DMS114 treated with DMSO at 0.1 percent for 48 hours (cell line): ENCODE data around the gene TJP2.
"Not testable (repeated sequence)": the region's sequence is repeated elsewhere in the genome, so short reads cannot be mapped to it uniquely, and the experiment has no call there.

Experiments used
- DNase-seq: peaks from one replicate; lab custom pipeline; 2025; ENCODE audit not compliant: unreplicated experiment; lab: John Stamatoyannopoulos, UW

The TJP2 gene

DNA sequence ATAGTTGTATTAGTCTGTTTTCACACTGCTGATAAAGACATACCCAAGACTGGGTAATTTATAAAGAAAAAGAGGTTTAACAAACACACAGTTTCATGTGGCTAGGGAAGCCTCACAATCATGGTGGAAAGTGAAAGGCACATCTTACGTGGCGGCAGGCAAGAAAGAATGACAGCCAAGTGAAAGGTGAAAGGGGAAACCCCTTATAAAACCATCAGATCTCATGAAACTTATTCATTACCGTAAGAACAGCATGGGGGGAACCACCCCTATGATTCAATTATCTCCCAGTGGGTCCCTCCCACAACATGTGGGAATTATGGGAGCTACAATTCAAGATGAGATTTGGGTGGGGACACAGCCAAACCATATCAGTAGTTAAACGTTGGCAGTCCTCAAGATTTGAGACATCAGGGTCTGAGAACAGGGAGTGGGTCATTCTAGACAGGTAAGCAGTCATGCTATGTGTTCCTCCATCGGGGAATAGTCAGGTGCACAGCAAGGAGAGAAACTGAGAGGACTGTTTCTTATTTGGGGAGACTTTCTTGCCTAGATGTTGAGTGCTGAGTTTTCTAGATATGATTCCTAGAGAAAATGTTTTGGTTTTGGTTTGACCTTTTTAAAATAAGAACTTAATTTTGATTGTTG is 105.1 kb downstream of the TJP2 start:
- no peak for DNase-seq

- DNase-seq: no peak
These were observed 105.7 kb downstream of the TJP2 start for GRCh38 chr9:69279733-69280132.

- DNase-seq: no peak
These were observed 108.9 kb downstream of the TJP2 start for GRCh38 chr9:69283003-69283402.

DNA sequence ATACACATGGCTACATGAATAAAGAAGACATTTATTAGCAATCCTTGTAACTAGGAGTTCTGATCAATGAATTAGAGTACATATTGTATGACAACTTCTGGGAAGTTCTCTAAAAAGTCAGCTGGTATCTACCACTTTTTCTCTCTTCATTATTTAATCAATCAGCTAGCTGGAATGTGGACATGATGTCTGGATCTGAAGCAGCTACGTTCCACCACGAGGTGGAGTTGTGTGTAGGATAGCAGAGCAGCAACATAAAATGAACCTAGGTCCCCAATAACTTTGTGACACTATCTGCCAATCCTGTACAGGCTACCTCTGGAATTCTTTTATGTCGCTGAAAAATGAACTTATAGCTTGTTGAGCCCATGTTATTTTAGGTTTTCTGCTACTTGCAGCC is 118.0 kb downstream of the TJP2 start:
- no peak for DNase-seq

GRCh38 chr9:69293156-69293555 is 119.1 kb downstream of the TJP2 start:
- no peak for DNase-seq

- DNase-seq: no peak
These were observed 121.9 kb downstream of the TJP2 start for GRCh38 chr9:69295872-69296552.

DNA sequence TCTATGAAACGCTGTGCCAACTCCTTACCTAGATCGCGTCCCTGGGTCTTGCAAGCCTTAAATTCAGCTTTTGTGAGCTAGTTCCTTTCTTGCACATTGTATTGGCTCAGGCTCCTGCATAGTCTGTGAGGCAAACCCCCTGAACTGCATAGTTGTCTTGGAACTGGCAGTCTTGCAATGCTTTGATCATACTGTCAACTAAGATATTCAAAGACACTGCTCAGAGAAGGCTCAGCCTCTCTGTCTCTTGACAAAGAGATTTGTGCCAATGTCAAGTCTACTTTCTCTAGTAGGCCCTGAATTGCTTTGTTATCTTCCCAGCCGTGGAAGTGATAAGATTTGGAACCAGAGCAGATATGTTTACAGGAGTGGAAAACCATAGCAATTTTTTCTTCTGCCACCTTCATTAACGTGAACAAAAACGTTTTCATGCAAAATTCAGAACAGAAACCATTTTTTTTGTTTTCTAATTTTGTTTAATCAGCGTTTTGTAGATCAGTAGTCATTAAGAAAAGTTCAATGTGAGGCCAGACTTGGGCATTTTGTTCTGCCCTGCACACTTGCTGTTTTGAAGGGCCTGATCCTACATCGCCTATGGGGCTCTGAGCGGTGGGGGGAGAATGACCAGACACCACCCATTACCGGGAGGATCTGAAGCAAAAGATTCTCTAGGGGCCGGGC is 123.4 kb downstream of the TJP2 start:
- DNase-seq: no peak

GRCh38 chr9:69299315-69299714 is 125.2 kb downstream of the TJP2 start:
- no peak for DNase-seq

DNA sequence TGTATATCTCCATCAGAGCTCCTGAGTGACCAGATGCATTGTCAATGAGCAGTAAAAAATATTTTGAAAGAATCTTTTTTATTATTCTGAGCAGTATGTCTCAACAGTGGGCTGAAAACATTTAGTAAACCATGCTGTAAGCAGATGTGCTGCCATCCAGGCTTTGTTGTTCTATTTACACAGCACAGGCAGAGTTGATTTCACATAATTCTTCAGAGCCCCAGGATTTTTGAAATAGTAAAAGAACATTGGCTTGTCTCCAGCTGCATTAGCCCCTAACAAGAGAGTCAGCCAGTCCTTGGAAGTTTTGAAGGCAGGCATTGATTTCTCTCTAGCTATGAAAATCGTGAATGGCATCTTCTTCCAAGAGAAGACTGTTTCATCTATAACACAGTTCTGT is 125.7 kb downstream of the TJP2 start:
- no peak for DNase-seq

DNA sequence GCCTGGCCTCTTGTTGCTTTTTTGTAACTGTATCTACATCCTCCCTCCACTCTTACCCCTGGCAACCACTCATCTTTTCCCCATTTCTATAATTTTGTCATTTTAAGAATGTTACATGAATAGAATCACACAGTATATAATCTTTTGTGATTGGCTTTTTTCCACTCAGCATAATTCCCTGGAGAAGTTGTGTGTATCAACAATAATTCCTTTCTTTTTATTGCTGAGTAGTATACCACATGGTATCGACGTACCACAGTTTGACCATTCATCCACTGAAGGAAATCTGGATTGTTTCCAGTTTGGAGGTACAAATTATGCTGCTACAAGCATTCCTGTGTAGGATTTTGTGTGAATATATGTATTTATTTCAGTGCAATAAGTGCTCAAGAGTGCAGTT is 129.3 kb downstream of the TJP2 start:
- DNase-seq: no peak

DNA sequence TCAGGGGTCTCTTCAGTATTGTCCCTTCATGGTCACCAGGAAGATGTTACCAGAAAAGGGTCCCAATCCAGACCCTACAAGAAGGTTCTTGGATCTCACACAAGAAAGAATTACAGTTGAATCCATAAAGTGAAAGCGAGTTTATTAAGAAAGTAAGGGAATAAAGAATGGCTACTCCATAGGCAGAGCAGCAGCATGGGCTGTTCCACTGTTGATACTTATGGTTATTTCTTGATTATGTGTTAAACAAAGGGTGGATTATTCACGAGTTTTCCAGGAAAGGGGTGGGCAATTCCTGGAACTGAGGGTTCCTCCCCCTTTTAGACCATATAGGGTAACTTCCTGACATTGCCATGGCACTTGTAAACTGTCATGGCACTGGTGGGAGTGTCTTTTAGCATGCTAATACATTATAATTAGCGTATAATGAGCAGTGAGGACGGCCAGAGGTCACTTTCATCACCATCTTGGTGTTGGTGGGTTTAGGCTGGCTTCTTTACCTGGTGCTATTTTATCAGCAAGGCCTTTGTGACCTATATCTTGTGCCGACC is 132.9 kb downstream of the TJP2 start:
- DNase-seq: not testable (repeated sequence)

DNA sequence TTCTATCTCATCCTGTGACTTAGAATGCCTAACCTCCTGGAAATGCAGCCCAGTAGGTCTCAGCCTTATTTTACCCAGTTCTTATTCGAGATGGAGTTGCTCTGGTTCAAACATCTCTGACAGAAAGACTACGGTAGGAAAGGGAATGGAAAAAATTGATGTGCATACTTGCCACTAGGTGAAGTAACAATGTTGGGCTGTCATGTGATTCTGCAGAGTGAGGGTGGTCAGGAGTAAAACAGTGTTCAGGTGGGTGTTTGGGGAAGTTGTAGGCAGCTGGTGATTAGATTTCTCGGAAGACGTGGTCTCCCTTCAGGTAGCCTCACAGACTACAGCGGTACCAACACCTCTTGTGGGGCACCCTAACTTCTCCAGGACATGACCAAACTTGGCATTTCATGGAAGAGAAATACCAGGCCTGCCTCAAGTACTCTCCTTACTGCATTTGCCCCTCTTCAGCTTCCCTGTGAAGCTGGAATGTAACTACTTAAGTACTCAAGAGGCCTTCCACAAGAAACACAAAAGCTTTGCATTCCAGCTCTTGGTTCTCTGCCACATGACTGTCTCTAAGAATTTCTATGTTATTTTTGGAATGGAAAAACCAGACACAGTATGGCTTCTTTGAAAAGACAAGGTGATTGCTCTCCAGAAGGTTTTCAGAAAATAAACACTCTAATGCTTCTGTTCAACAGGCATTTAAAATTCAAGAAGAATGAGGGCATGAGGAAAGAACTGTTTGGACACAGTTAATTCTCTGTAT is 133.5 kb downstream of the TJP2 start:
- DNase-seq: no peak

DNA sequence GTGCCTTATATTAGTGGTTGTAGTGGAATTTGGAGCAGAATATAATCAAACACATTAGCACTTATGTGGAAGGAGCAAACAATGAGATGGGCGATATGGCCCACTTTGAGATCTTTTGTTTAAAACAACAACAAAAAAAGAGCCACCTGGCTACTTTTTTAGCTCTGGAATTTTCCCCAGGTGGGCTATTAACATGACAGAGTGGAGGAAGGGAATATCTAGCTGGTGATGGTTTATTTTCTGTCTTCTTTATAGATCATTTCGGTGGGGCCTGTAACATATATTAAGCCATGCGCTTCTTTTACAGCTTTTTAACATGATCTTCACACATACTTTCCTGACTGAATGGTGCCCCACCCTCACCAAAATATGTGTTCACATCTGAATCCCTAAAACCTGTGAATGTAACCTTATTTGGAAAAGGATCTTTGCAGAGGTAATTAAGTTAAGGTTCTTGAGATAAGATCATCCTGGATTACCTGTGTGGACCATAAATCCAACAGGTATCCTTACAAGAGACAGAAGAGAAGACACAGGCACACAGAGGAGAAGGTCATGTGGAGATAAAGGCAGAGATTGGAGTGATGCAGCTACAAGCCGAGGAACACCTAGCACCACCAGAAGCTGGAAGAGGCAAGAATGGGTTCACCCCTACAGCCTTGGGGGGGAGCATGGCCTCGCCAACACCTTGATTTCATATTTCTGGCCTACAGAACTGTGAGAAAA is 134.3 kb downstream of the TJP2 start:
- no peak for DNase-seq

GRCh38 chr9:69313175-69313574 is 139.1 kb downstream of the TJP2 start:
- no peak for DNase-seq

DNA sequence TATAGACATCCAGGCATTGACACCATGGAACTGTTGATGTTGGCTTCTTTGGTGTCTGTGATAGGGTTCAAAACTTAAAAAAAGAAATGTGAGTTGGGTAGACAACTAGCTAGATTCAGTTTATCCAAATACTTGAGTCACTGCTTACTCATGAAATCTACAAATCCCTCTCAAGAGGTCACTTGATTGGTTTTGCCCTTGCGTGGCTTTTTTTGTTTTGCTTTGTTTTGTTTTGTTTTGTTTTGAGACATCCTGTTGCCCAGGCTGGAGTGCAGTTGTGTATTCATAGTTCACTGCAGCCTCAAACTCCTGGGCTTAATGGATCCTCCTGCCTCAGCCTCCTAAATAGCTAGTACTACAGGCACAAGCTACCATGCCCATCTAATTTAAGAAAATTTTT is 140.5 kb downstream of the TJP2 start:
- no peak for DNase-seq

- DNase-seq: no peak
These were observed 143.0 kb downstream of the TJP2 start for GRCh38 chr9:69317081-69317480.

- DNase-seq: no peak
These were observed 143.8 kb downstream of the TJP2 start for GRCh38 chr9:69317894-69318293.

DNA sequence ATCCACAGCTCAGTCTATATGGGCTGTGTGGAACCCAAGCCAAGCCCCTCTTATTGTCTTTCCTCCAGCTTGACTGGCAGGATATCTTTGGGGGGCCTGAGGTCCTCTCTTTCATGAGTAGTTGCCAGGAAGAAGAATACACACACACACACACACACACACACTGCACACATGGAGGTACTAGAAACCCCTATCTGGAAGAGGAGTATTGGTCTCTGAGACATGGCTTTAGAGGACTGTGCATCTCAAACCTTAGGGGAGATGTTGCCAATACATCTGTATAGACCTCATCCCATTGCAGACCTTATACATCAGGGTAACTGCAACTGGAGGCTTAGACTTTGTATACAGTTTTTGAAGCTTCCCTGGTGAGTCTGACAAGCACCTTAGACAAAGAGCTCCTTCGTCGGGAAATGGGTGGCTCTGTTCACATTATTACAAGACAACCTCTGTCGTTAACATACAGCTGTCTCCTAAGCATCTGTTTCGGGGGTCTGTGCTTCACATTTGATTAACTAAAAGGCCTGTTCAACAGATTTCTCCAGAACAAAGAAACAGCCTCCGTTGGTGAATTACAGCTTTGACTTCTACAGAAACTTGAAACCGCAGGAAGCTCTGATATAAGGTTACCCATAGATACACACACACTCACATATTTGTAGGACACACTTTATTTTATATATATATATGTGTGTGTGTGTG is 145.4 kb downstream of the TJP2 start:
- no peak for DNase-seq

GRCh38 chr9:69322256-69322655 is 148.2 kb downstream of the TJP2 start:
- DNase-seq: no peak

- DNase-seq: no peak
These were observed 149.8 kb downstream of the TJP2 start for GRCh38 chr9:69323861-69324260.
